Thoracic aorta (tissue), 2 donors: Measurements from ENCODE around the gene NEIL1. TPM values are rescaled to one million over a fixed set of nuclear protein-coding genes. Genes with fewer than 3 reads are reported as not detected.

ENCODE experiments used
- ATAC-seq: fragments of 150-250 bp; one replicate; pipeline ENCODE4 v1.8.0; 2017; ENCODE audit warnings: low read depth; ENCODE audit not compliant: insufficient number of reproducible peaks, low FRiP score
- DNase-seq: peaks from one replicate; pipeline ENCODE4 v3.0.0-alpha.2; 2020; ENCODE audit warnings: low spot score
- H3K27ac ChIP-seq, 2 donors: fragments of 200-600 bp; sonication (generic); 1 replicate in 1 of 2; 2 replicates in 1 of 2; pipeline ENCODE4 v1.5.1; 2016; ENCODE audit warnings: mild to moderate bottlenecking in 2 of 2, moderate library complexity in 2 of 2
- H3K27me3 ChIP-seq: fragments of 200-600 bp; sonication (generic); replicated peaks from 2 replicates; pipeline ENCODE4 v1.6.0; 2016; ENCODE audit warnings: mild to moderate bottlenecking; ENCODE audit not compliant: insufficient read depth
- H3K36me3 ChIP-seq: fragments of 200-600 bp; sonication (generic); one replicate; pipeline ENCODE4 v1.5.1; 2016
- H3K4me1 ChIP-seq, 2 donors: fragments of 200-600 bp; sonication (generic); 1 replicate in 1 of 2; 2 replicates in 1 of 2; pipeline versions ENCODE4 v1.5.1 to v1.6.0; 2016; ENCODE audit warnings: low read depth in 2 of 2, mild to moderate bottlenecking in 1 of 2; ENCODE audit not compliant: control insufficient read depth in 1 of 2
- H3K4me3 ChIP-seq: fragments of 200-600 bp; sonication (generic); 2 replicates; pipeline ENCODE4 v1.5.1; 2016; ENCODE audit warnings: mild to moderate bottlenecking
- H3K9me3 ChIP-seq: fragments of 200-600 bp; sonication (generic); 2 replicates; pipeline ENCODE4 v1.5.1; 2016
- CTCF ChIP-seq: fragments of 200-600 bp; sonication (generic); IDR thresholded peaks from one replicate; pipeline ENCODE4 v1.5.1; 2019; ENCODE audit warnings: antibody characterized with exemption
- total RNA-seq, 2 donors: library from RNA; depleted of rRNA; stranded (reverse); fragments of >200 nt; gene quantifications; one replicate each; pipeline versions ENCODE4 v1.1.0 to v1.2.3, GENCODE V29; 2016

NEIL1 gene
- total RNA-seq, 2 donors from 2014 or later = 47.8 to 62.3 TPM

GRCh38 chr15:75403892-75404291 lies 57.1 kb downstream of the NEIL1 start:
- Histone ChIP-seq H3K27ac (no peak overlapping the region), H3K9me3 (no peaks in the 10 kb centered on the region), H3K4me3 (no peak overlapping the region), H3K27me3 (no peaks in the 10 kb centered on the region), H3K36me3 (peaks cover 67% of the 10 kb centered on the region), H3K4me1 (no peaks in the 10 kb centered on the region)
- TF ChIP-seq CTCF = no peak
- ATAC-seq = no peak
- no peak for DNase-seq

Other genes with a start within 250 kb of the NEIL1 start
- gene C15orf39, start 145.2 kb upstream of the NEIL1 start, total RNA-seq = 10 to 100 TPM; 22.7 to 45.2 TPM
- under 1 TPM in 1 of 2 donors, not detected in 1; 0.56 TPM for gene GOLGA6C, start 88.7 kb upstream of the NEIL1 start, total RNA-seq
- not detected for gene GOLGA6D, start 64.2 kb upstream of the NEIL1 start, total RNA-seq
- gene COMMD4, start 11.0 kb upstream of the NEIL1 start, total RNA-seq = 10 to 100 TPM; 57.6 to 71.2 TPM
- gene MAN2C1, start 21.6 kb downstream of the NEIL1 start, total RNA-seq = 100 to 1,000 TPM; 394 to 471 TPM
- gene SIN3A, start 104.7 kb downstream of the NEIL1 start, total RNA-seq = 10 to 100 TPM; 34.0 to 52.5 TPM
- gene PTPN9, start 232.3 kb downstream of the NEIL1 start, total RNA-seq = 10 to 100 TPM; 19.6 to 20.9 TPM